Tibial nerve (tissue), 3 donors: ENCODE measurements around the gene OLFM2.

ENCODE experiments used
- CTCF ChIP-seq, 5 experiments: fragments of 200-600 bp in 3 of 5; fragments of 450-650 bp in 2 of 5; sonication (generic) in 3 of 5; IDR thresholded peaks; one replicate each; pipeline ENCODE4 v1.5.1; 2016 to 2019; ENCODE audit warnings: antibody characterized with exemption in 5 of 5, mild to moderate bottlenecking in 3 of 5, moderate library complexity in 2 of 5
- POLR2A ChIP-seq, 2 donors: fragments of 450-650 bp; IDR thresholded peaks; one replicate each; pipeline ENCODE4 v1.6.1; 2017; ENCODE audit warnings: antibody characterized with exemption in 2 of 2, mild to moderate bottlenecking in 2 of 2, moderate library complexity in 2 of 2

DNA sequence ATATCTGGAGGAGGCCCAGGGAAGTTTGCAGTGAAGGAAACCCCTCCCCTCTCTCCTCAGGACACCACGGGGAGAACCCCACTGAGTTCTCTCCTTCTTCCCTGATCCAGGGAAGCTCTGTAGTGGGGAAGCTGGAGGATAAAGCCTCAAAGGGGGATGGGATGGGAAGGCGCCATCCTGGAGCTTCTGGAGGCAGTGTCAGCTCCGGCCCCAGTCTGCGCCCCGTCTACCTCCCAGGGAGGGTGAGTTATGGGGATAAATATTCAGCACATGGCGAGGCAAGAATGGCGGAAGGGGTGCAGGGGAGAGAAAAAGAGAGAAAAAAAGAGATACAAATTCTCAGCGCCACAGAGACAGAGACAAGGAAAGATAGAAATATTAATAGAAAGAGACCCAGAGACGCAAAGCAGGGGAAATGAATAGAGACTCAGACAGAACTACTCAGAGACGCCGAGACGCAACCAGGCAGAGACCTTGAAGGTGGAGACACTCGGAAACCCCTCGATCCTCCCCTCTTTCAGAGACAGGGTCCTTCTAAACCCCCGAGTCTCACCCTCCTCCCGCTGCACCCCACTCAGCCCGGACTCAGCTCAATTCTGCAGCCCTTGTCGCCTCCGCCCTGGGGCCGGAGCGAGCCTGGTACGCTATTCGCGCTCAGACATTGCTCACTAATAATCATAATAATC is 23.6 kb downstream of the OLFM2 start:
- TF ChIP-seq CTCF (IDR thresholded peaks at IDR 0.05) (no peak), POLR2A (IDR thresholded peaks at IDR 0.05) (no peak)
